ENCODE data around the gene CHMP5. TPM values are rescaled to one million over a fixed set of nuclear protein-coding genes. Genes with fewer than 3 reads are reported as not detected.

Gene CHMP5
- polyA plus RNA-seq, 1 donor from 2014 or later: 286 TPM

DNA sequence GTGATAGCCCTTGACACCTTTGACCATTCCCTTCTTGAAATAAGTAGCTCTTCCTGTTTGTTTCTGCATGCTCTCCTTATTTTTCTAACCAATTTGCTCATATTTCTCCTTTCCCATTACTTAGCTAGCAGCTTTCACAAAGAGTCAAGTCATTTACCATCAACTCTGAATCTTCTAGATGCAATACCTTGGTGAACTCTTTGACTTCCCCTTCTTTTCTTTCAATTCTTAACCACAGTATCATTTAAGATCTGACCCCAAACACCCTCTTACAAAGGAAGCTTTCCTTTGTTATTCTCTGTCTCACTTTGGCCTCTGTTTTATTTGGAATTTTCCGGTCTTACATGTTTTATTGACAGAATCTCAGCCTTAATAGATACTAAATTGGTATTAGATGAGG is 39.5 kb downstream of the CHMP5 start:
- Histone ChIP-seq H3F3A (ENCODE audit: insufficient read depth, low read length, poor library complexity, severe bottlenecking) (no peaks in the 10 kb centered on the region), H3K27ac (ENCODE audit: low read length) (no peak overlapping the region), H3K79me2 (replicated peaks; ENCODE audit: insufficient read depth, low read length) (peaks cover 1% of the 10 kb centered on the region), H3K36me3 (ENCODE audit: insufficient read depth, low read length) (peaks cover 7% of the 10 kb centered on the region), H3K9me3 (ENCODE audit: low read length) (no peaks in the 10 kb centered on the region), H3K9me2 (ENCODE audit: insufficient read depth, low read length) (no peaks in the 10 kb centered on the region), H3K4me2 (ENCODE audit: low read length) (no peak overlapping the region), H2AFZ (ENCODE audit: low read depth, low read length) (no peak overlapping the region), H3K27me3 (ENCODE audit: insufficient read depth, low read depth, low read length) (no peaks in the 10 kb centered on the region), H3K9ac (ENCODE audit: low read length) (no peak overlapping the region), H3K4me3 (ENCODE audit: low read length) (no peak overlapping the region), H4K20me1 (ENCODE audit: insufficient read depth) (no peaks in the 10 kb centered on the region)
- TF ChIP-seq EP300 (conservative IDR thresholded peaks at IDR 0.05; ENCODE audit: poor library complexity, severe bottlenecking) (no peak), RAD21 (conservative IDR thresholded peaks at IDR 0.05) (no peak), EZH2 (IDR thresholded peaks at IDR 0.05; ENCODE audit: borderline replicate concordance, insufficient read depth, low read length, poor library complexity, severe bottlenecking) (no peak), POLR2AphosphoS5 (IDR thresholded peaks at IDR 0.05) (no peak), TAF1 (IDR thresholded peaks at IDR 0.05; ENCODE audit: low read depth) (no peak), REST (IDR thresholded peaks at IDR 0.05; ENCODE audit: borderline replicate concordance) (no peak)
- TF ChIP-seq, protein P1, sequence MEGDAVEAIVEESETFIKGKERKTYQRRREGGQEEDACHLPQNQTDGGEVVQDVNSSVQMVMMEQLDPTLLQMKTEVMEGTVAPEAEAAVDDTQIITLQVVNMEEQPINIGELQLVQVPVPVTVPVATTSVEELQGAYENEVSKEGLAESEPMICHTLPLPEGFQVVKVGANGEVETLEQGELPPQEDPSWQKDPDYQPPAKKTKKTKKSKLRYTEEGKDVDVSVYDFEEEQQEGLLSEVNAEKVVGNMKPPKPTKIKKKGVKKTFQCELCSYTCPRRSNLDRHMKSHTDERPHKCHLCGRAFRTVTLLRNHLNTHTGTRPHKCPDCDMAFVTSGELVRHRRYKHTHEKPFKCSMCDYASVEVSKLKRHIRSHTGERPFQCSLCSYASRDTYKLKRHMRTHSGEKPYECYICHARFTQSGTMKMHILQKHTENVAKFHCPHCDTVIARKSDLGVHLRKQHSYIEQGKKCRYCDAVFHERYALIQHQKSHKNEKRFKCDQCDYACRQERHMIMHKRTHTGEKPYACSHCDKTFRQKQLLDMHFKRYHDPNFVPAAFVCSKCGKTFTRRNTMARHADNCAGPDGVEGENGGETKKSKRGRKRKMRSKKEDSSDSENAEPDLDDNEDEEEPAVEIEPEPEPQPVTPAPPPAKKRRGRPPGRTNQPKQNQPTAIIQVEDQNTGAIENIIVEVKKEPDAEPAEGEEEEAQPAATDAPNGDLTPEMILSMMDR (IDR thresholded peaks at IDR 0.05; ENCODE audit: poor library complexity, severe bottlenecking): no peak

DNA sequence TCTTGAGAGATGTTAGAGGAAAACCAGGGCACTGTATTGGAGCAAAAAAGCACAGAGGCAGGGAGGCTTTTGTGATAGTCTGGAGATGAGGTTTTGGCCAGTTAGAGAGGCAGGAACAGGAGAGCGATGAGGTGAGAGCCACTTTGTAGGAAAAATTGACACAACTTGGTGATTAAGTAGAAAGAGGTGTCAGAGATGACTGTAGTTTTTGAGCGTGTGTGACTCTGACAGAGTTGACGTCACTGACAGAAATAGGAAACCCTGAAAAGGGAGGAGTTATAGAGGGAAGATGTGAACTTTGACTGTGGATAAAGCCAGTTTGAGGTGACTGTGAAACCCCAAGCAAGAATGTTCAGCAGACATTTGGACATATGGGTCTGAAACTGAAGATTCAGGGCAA is 41.2 kb downstream of the CHMP5 start:
- H3K4me3 ChIP-seq (ENCODE audit: low read length): no peak overlapping the region
- H3K27me3 ChIP-seq (ENCODE audit: insufficient read depth, low read depth, low read length): no peaks in the 10 kb centered on the region
- H3F3A ChIP-seq (ENCODE audit: insufficient read depth, low read length, poor library complexity, severe bottlenecking): no peaks in the 10 kb centered on the region
- no peaks in the 10 kb centered on the region for H3K9me2 ChIP-seq (ENCODE audit: insufficient read depth, low read length)
- H2AFZ ChIP-seq (ENCODE audit: low read depth, low read length): no peak overlapping the region
- TF ChIP-seq EP300 (conservative IDR thresholded peaks at IDR 0.05; ENCODE audit: poor library complexity, severe bottlenecking) (no peak), MXI1 (conservative IDR thresholded peaks at IDR 0.05; ENCODE audit: poor library complexity, severe bottlenecking) (no peak), TAF1 (IDR thresholded peaks at IDR 0.05; ENCODE audit: low read depth) (no peak), RAD21 (conservative IDR thresholded peaks at IDR 0.05) (no peak), POLR2AphosphoS5 (IDR thresholded peaks at IDR 0.05) (no peak), REST (IDR thresholded peaks at IDR 0.05; ENCODE audit: borderline replicate concordance) (no peak), SMC3 (conservative IDR thresholded peaks at IDR 0.05; ENCODE audit: poor library complexity) (no peak), EZH2 (IDR thresholded peaks at IDR 0.05; ENCODE audit: borderline replicate concordance, insufficient read depth, low read length, poor library complexity, severe bottlenecking) (no peak)
- TF ChIP-seq, protein P1 (IDR thresholded peaks at IDR 0.05; ENCODE audit: poor library complexity, severe bottlenecking): no peak
- H3K9ac ChIP-seq (ENCODE audit: low read length): no peak overlapping the region
- peaks cover 9% of the 10 kb centered on the region for H3K36me3 ChIP-seq (ENCODE audit: insufficient read depth, low read length)
- H3K4me2 ChIP-seq (ENCODE audit: low read length): no peak overlapping the region
- H3K27ac ChIP-seq (ENCODE audit: low read length): no peak overlapping the region
- no peaks in the 10 kb centered on the region for H3K79me2 ChIP-seq (replicated peaks; ENCODE audit: insufficient read depth, low read length)
- no peaks in the 10 kb centered on the region for H3K9me3 ChIP-seq (ENCODE audit: low read length)
- H4K20me1 ChIP-seq (ENCODE audit: insufficient read depth): no peaks in the 10 kb centered on the region
